ENCODE measurements around the gene CCDC6. TPM values are rescaled to one million over a fixed set of nuclear protein-coding genes. Genes with fewer than 3 reads are reported as not detected.

CCDC6 gene
- total and polyA plus RNA-seq, 2 experiments from 2014 or later: 22.3 to 49.8 TPM

GRCh38 chr10:59851864-59852263, 54.5 kb downstream of the CCDC6 start:
- H3K27ac ChIP-seq: no peak overlapping the region
- no peak overlapping the region for H3K4me2 ChIP-seq
- H3K4me1 ChIP-seq (ENCODE audit: insufficient read depth): no peaks in the 10 kb centered on the region
- peaks cover 14% of the 10 kb centered on the region for H4K20me1 ChIP-seq (ENCODE audit: insufficient read depth, poor library complexity, severe bottlenecking)
- H3K9me2 ChIP-seq (replicated peaks; ENCODE audit: insufficient read depth): no peaks in the 10 kb centered on the region
- no peaks in the 10 kb centered on the region for H3K9me3 ChIP-seq (ENCODE audit: low read depth)
- no peaks in the 10 kb centered on the region for H3K27me3 ChIP-seq
- 96% methylated on average over 4 of the region's 4 CpGs for WGBS (ENCODE audit: low lambda C conversion rate, missing lambda C conversion rate)
- H3K79me2 ChIP-seq: peaks cover 52% of the 10 kb centered on the region
- H3K4me3 ChIP-seq: no peak overlapping the region
- no peak for TF ChIP-seq CTCF (IDR thresholded peaks at IDR 0.05; ENCODE audit: poor library complexity)
- no peak for TF ChIP-seq EZH2phosphoT487 (IDR thresholded peaks at IDR 0.05; ENCODE audit: low read depth, severe bottlenecking, unreplicated experiment)
- TF ChIP-seq EZH2 (IDR thresholded peaks at IDR 0.05; ENCODE audit: borderline replicate concordance): no peak
- no peak overlapping the region for H2AFZ ChIP-seq
- no peak for DNase-seq (ENCODE audit: low spot score)
- peaks cover 6% of the 10 kb centered on the region for H3K36me3 ChIP-seq (replicated peaks; ENCODE audit: insufficient read depth, low read depth)

GRCh38 chr10:59847888-59848287, 58.5 kb downstream of the CCDC6 start:
- Histone ChIP-seq H3K79me2 (peaks cover 13% of the 10 kb centered on the region), H3K9me3 (ENCODE audit: low read depth) (no peaks in the 10 kb centered on the region), H3K36me3 (replicated peaks; ENCODE audit: insufficient read depth, low read depth) (peaks cover 6% of the 10 kb centered on the region), H4K20me1 (ENCODE audit: insufficient read depth, poor library complexity, severe bottlenecking) (no peaks in the 10 kb centered on the region), H2AFZ (no peak overlapping the region), H3K27ac (no peak overlapping the region), H3K4me3 (no peak overlapping the region), H3K4me1 (ENCODE audit: insufficient read depth) (no peaks in the 10 kb centered on the region), H3K4me2 (no peak overlapping the region), H3K27me3 (no peaks in the 10 kb centered on the region), H3K9me2 (replicated peaks; ENCODE audit: insufficient read depth) (no peaks in the 10 kb centered on the region)
- WGBS (ENCODE audit: low lambda C conversion rate, missing lambda C conversion rate): 81% methylated on average over 7 of the region's 7 CpGs
- TF ChIP-seq EZH2 (IDR thresholded peaks at IDR 0.05; ENCODE audit: borderline replicate concordance) (no peak), CTCF (IDR thresholded peaks at IDR 0.05; ENCODE audit: poor library complexity) (no peak)
- no peak for DNase-seq (ENCODE audit: low spot score)

- Histone ChIP-seq H3K27me3 (no peaks in the 10 kb centered on the region), H3K36me3 (replicated peaks; ENCODE audit: insufficient read depth, low read depth) (peaks cover 6% of the 10 kb centered on the region), H3K27ac (no peak overlapping the region), H3K4me1 (ENCODE audit: insufficient read depth) (no peaks in the 10 kb centered on the region), H3K4me3 (no peak overlapping the region), H3K9me3 (ENCODE audit: low read depth) (no peaks in the 10 kb centered on the region), H3K9me2 (replicated peaks; ENCODE audit: insufficient read depth) (no peaks in the 10 kb centered on the region), H3K79me2 (peaks cover 7% of the 10 kb centered on the region), H2AFZ (no peak overlapping the region), H3K4me2 (no peak overlapping the region), H4K20me1 (ENCODE audit: insufficient read depth, poor library complexity, severe bottlenecking) (no peaks in the 10 kb centered on the region)
- no peak for TF ChIP-seq EZH2 (IDR thresholded peaks at IDR 0.05; ENCODE audit: borderline replicate concordance)
- TF ChIP-seq CTCF (IDR thresholded peaks at IDR 0.05; ENCODE audit: poor library complexity): no peak
- no peak for TF ChIP-seq EZH2phosphoT487 (IDR thresholded peaks at IDR 0.05; ENCODE audit: low read depth, severe bottlenecking, unreplicated experiment)
- WGBS (ENCODE audit: low lambda C conversion rate, missing lambda C conversion rate): 70% methylated on average over 2 of the region's 2 CpGs
- no peak for DNase-seq (ENCODE audit: low spot score)
These were observed 59.0 kb downstream of the CCDC6 start for GRCh38 chr10:59847326-59847725.

- H3K27ac ChIP-seq: no peak overlapping the region
- DNase-seq (ENCODE audit: low spot score): no peak
- no peaks in the 10 kb centered on the region for H3K4me1 ChIP-seq (ENCODE audit: insufficient read depth)
- H4K20me1 ChIP-seq (ENCODE audit: insufficient read depth, poor library complexity, severe bottlenecking): no peaks in the 10 kb centered on the region
- H3K9me2 ChIP-seq (replicated peaks; ENCODE audit: insufficient read depth): no peaks in the 10 kb centered on the region
- H3K4me3 ChIP-seq: no peak overlapping the region
- H3K9me3 ChIP-seq (ENCODE audit: low read depth): no peaks in the 10 kb centered on the region
- no peaks in the 10 kb centered on the region for H3K27me3 ChIP-seq
- TF ChIP-seq EZH2 (IDR thresholded peaks at IDR 0.05; ENCODE audit: borderline replicate concordance) (no peak), CTCF (IDR thresholded peaks at IDR 0.05; ENCODE audit: poor library complexity) (no peak), EZH2phosphoT487 (IDR thresholded peaks at IDR 0.05; ENCODE audit: low read depth, severe bottlenecking, unreplicated experiment) (no peak)
- H2AFZ ChIP-seq: no peak overlapping the region
- peaks cover 3% of the 10 kb centered on the region for H3K36me3 ChIP-seq (replicated peaks; ENCODE audit: insufficient read depth, low read depth)
- 61% methylated on average over 3 of the region's 3 CpGs for WGBS (ENCODE audit: low lambda C conversion rate, missing lambda C conversion rate)
- peaks cover 9% of the 10 kb centered on the region for H3K79me2 ChIP-seq
- H3K4me2 ChIP-seq: no peak overlapping the region
These were observed 61.9 kb downstream of the CCDC6 start for GRCh38 chr10:59844436-59844835.
